Measurements from ENCODE around the gene GAS1.
A peak's percentile ranks its signal among the peaks of the same experiment; 100 is the strongest.

The GAS1 gene

GRCh38 chr9:86974421-86974820, 27.1 kb upstream of the GAS1 start:
- no peak for DNase-seq
- Histone ChIP-seq H3K36me3 (replicated peaks) (no peaks in the 10 kb centered on the region), H3K4me3 (ENCODE audit: low read depth, low read length) (no peak overlapping the region), H3K27me3 (replicated peaks) (no peaks in the 10 kb centered on the region), H3K27ac (no peak overlapping the region)
- in situ Hi-C loops (cut with HindIII; ENCODE audit: low pct_ligation_motif_present, low sequenced_read_pairs): loop anchor here (25.0 kb wide), 1 partner anchor 88 kb away; no protein-coding TSS in a partner anchor
- peak; percentile 10 for TF ChIP-seq CTCF (IDR thresholded peaks at IDR 0.05; ENCODE audit: low read depth, low read length, missing control alignments)

- in situ Hi-C loops (cut with HindIII; ENCODE audit: low pct_ligation_motif_present, low sequenced_read_pairs): loop anchor here (25.0 kb wide), 1 partner anchor 91 kb away; no protein-coding TSS in a partner anchor
- no peaks in the 10 kb centered on the region for H3K27me3 ChIP-seq (replicated peaks)
- H3K4me3 ChIP-seq (ENCODE audit: low read depth, low read length): no peak overlapping the region
- no peaks in the 10 kb centered on the region for H3K36me3 ChIP-seq (replicated peaks)
- H3K27ac ChIP-seq: no peak overlapping the region
- no peak for TF ChIP-seq CTCF (IDR thresholded peaks at IDR 0.05; ENCODE audit: low read depth, low read length, missing control alignments)
- DNase-seq: no peak
Observed at GRCh38 chr9:86971742-86972141, 24.4 kb upstream of the GAS1 start.

GRCh38 chr9:86968258-86968920, 21.1 kb upstream of the GAS1 start:
- TF ChIP-seq CTCF (IDR thresholded peaks at IDR 0.05; ENCODE audit: low read depth, low read length, missing control alignments): no peak
- H3K27ac ChIP-seq: no peak overlapping the region
- no peaks in the 10 kb centered on the region for H3K27me3 ChIP-seq (replicated peaks)
- in situ Hi-C loops (cut with HindIII; ENCODE audit: low pct_ligation_motif_present, low sequenced_read_pairs): loop anchor here (25.0 kb wide), 1 partner anchor 94 kb away; no protein-coding TSS in a partner anchor
- DNase-seq: no peak
- no peaks in the 10 kb centered on the region for H3K36me3 ChIP-seq (replicated peaks)
- H3K4me3 ChIP-seq (ENCODE audit: low read depth, low read length): no peak overlapping the region

- no peak for DNase-seq
- no peak overlapping the region for H3K4me3 ChIP-seq (ENCODE audit: low read depth, low read length)
- H3K27ac ChIP-seq: no peak overlapping the region
- no peaks in the 10 kb centered on the region for H3K27me3 ChIP-seq (replicated peaks)
- in situ Hi-C loops (cut with HindIII; ENCODE audit: low pct_ligation_motif_present, low sequenced_read_pairs): loop anchor here (25.0 kb wide), 1 partner anchor 95 kb away; no protein-coding TSS in a partner anchor
- H3K36me3 ChIP-seq (replicated peaks): no peaks in the 10 kb centered on the region
- TF ChIP-seq CTCF (IDR thresholded peaks at IDR 0.05; ENCODE audit: low read depth, low read length, missing control alignments): no peak
Observed at GRCh38 chr9:86966852-86967511, 19.7 kb upstream of the GAS1 start.

GRCh38 chr9:86965636-86966395, 18.5 kb upstream of the GAS1 start:
- Histone ChIP-seq H3K27me3 (replicated peaks) (no peaks in the 10 kb centered on the region), H3K36me3 (replicated peaks) (no peaks in the 10 kb centered on the region), H3K27ac (no peak overlapping the region), H3K4me3 (ENCODE audit: low read depth, low read length) (no peak overlapping the region)
- TF ChIP-seq CTCF (IDR thresholded peaks at IDR 0.05; ENCODE audit: low read depth, low read length, missing control alignments): no peak
- DNase-seq: no peak
- in situ Hi-C loops (cut with HindIII; ENCODE audit: low pct_ligation_motif_present, low sequenced_read_pairs): loop anchor here (25.0 kb wide), 1 partner anchor 96 kb away; no protein-coding TSS in a partner anchor

Data from brain microvascular endothelial cell (primary cell).